H9 (cell line): ENCODE data around the gene ZNF345. TPM values are rescaled to one million over a fixed set of nuclear protein-coding genes. Genes with fewer than 3 reads are reported as not detected.

Experiments
- DNase-seq: peaks from one replicate; pipeline ENCODE4 v3.0.0-alpha.2; 2017
- H2AFZ ChIP-seq: one replicate; pipeline ENCODE4 v1.6.1; 2013; ENCODE audit warnings: mild to moderate bottlenecking, low read length, control low read depth, moderate library complexity
- H2AK5ac ChIP-seq: 2 replicates; pipeline ENCODE4 v1.6.1; 2013; ENCODE audit warnings: low read length, control low read depth, mixed read lengths; ENCODE audit not compliant: insufficient read length
- H2BK120ac ChIP-seq: one replicate; pipeline ENCODE4 v1.6.1; 2013; ENCODE audit warnings: low read depth, mild to moderate bottlenecking, low read length, control low read depth, inconsistent platforms; ENCODE audit not compliant: poor library complexity, severe bottlenecking
- H2BK12ac ChIP-seq: 2 replicates; pipeline ENCODE4 v1.6.1; 2013; ENCODE audit warnings: low read length, control low read depth, mixed read lengths, low read depth; ENCODE audit not compliant: insufficient read length
- H2BK15ac ChIP-seq: 2 replicates; pipeline ENCODE4 v1.6.1; 2013; ENCODE audit warnings: low read depth, low read length, control low read depth
- H2BK20ac ChIP-seq: one replicate; pipeline ENCODE4 v1.6.1; 2013; ENCODE audit warnings: low read depth, mild to moderate bottlenecking, low read length, control low read depth, inconsistent platforms; ENCODE audit not compliant: poor library complexity, severe bottlenecking
- H2BK5ac ChIP-seq: 2 replicates; pipeline ENCODE4 v1.6.1; 2013; ENCODE audit warnings: low read length, control low read depth, mixed read lengths; ENCODE audit not compliant: insufficient read length
- H3K14ac ChIP-seq: 2 replicates; pipeline ENCODE4 v1.6.1; 2013; ENCODE audit warnings: low read length, control low read depth; ENCODE audit not compliant: insufficient read depth
- H3K18ac ChIP-seq: 2 replicates; pipeline ENCODE4 v1.6.1; 2013; ENCODE audit warnings: low read depth, mild to moderate bottlenecking, mixed read lengths, low read length, control low read depth; ENCODE audit not compliant: insufficient read length
- H3K23ac ChIP-seq: 2 replicates; pipeline ENCODE4 v1.6.1; 2013; ENCODE audit warnings: low read length, control low read depth, mixed read lengths, low read depth; ENCODE audit not compliant: insufficient read length
- H3K23me2 ChIP-seq: 2 replicates; pipeline ENCODE4 v1.6.1; 2013; ENCODE audit warnings: low read depth, mild to moderate bottlenecking, mixed read lengths, low read length, control low read depth; ENCODE audit not compliant: insufficient read length, poor library complexity, severe bottlenecking
- H3K27ac ChIP-seq: 2 replicates; pipeline ENCODE4 v1.5.1; 2013; ENCODE audit warnings: low read length, control low read depth, mixed read lengths, low read depth; ENCODE audit not compliant: insufficient read length
- H3K27me3 ChIP-seq: 2 replicates; pipeline ENCODE4 v1.6.1; 2013; ENCODE audit warnings: low read length, control low read depth, inconsistent platforms; ENCODE audit not compliant: insufficient read depth
- H3K4ac ChIP-seq: 2 replicates; pipeline ENCODE4 v1.6.1; 2013; ENCODE audit warnings: low read depth, mild to moderate bottlenecking, control low read depth, inconsistent platforms, low read length, moderate library complexity
- H3K4me1 ChIP-seq: 2 replicates; pipeline ENCODE4 v1.6.1; 2013; ENCODE audit warnings: low read length, control low read depth, inconsistent platforms; ENCODE audit not compliant: insufficient read depth
- H3K4me2 ChIP-seq: 2 replicates; pipeline ENCODE4 v1.6.1; 2013; ENCODE audit warnings: low read length, control low read depth, mixed read lengths; ENCODE audit not compliant: insufficient read length, insufficient read depth
- H3K56ac ChIP-seq: 2 replicates; pipeline ENCODE4 v1.6.1; 2013; ENCODE audit warnings: low read depth, mild to moderate bottlenecking, mixed read lengths, low read length, control low read depth; ENCODE audit not compliant: insufficient read length
- H3K79me1 ChIP-seq: 2 replicates; pipeline ENCODE4 v1.6.1; 2013; ENCODE audit warnings: low read depth, mild to moderate bottlenecking, moderate library complexity, low read length, control low read depth, inconsistent platforms; ENCODE audit not compliant: insufficient read depth, poor library complexity, severe bottlenecking
- H3K79me2 ChIP-seq: 2 replicates; pipeline ENCODE4 v1.6.1; 2013; ENCODE audit warnings: low read length, control low read depth, inconsistent platforms; ENCODE audit not compliant: insufficient read depth
- H3K9ac ChIP-seq: 2 replicates; pipeline ENCODE4 v1.6.1; 2013; ENCODE audit warnings: low read length, control low read depth, mixed read lengths; ENCODE audit not compliant: insufficient read length; ENCODE audit errors: extremely low read depth
- H3K9me3 ChIP-seq: one replicate; pipeline ENCODE4 v1.6.1; 2013; ENCODE audit warnings: low read depth, low read length, inconsistent platforms; ENCODE audit not compliant: control insufficient read depth
- H3T11ph ChIP-seq: one replicate; pipeline ENCODE4 v1.6.1; 2013; ENCODE audit warnings: mild to moderate bottlenecking, low read length, control low read depth, inconsistent platforms
- H4K20me1 ChIP-seq: one replicate; pipeline ENCODE4 v1.6.1; 2013; ENCODE audit not compliant: control insufficient read depth, insufficient read length, insufficient read depth
- H4K5ac ChIP-seq: 2 replicates; pipeline ENCODE4 v1.6.1; 2013; ENCODE audit warnings: low read depth, mild to moderate bottlenecking, mixed read lengths, low read length, control low read depth; ENCODE audit not compliant: insufficient read length
- H4K8ac ChIP-seq: replicated peaks from 2 replicates; pipeline ENCODE4 v1.6.1; 2013; ENCODE audit warnings: low read length, control low read depth, mixed read lengths, low read depth; ENCODE audit not compliant: insufficient read length
- H4K91ac ChIP-seq: 2 replicates; pipeline ENCODE4 v1.6.1; 2013; ENCODE audit warnings: low read depth, mild to moderate bottlenecking, moderate library complexity, mixed read lengths, low read length, control low read depth; ENCODE audit not compliant: insufficient read length
- H3K27ac Mint-ChIP-seq, 3 experiments: 2 replicates in 2 of 3; 3 replicates in 1 of 3; pipeline ENCODE4 v1.8.0; 2020 to 2021; ENCODE audit warnings: mixed read lengths in 3 of 3, mild to moderate bottlenecking in 1 of 3, moderate library complexity in 1 of 3
- H3K27me3 Mint-ChIP-seq: 2 replicates; pipeline ENCODE4 v1.8.0; 2021; ENCODE audit warnings: low read depth, mild to moderate bottlenecking, moderate library complexity, mixed read lengths
- H3K36me3 Mint-ChIP-seq, 3 experiments: 2 replicates in 2 of 3; 3 replicates in 1 of 3; pipeline ENCODE4 v1.8.0; 2020 to 2021; ENCODE audit warnings: low read depth in 3 of 3, mixed read lengths in 3 of 3; ENCODE audit not compliant: insufficient read depth in 1 of 3
- H3K4me1 Mint-ChIP-seq, 2 experiments: 2 replicates each; pipeline ENCODE4 v1.8.0; 2020; ENCODE audit warnings: mixed read lengths in 2 of 2
- H3K4me3 Mint-ChIP-seq, 2 experiments: 2 replicates in 1 of 2; 3 replicates in 1 of 2; pipeline ENCODE4 v1.8.0; 2020 to 2021; ENCODE audit warnings: mild to moderate bottlenecking in 2 of 2, mixed read lengths in 2 of 2, moderate library complexity in 1 of 2
- H3K9me3 Mint-ChIP-seq, 2 experiments: 2 replicates in 1 of 2; 3 replicates in 1 of 2; pipeline ENCODE4 v1.8.0; 2020; ENCODE audit warnings: mild to moderate bottlenecking in 2 of 2, mixed read lengths in 2 of 2, moderate library complexity in 1 of 2
- CTCF ChIP-seq: fragments of 200-600 bp; sonication (generic); conservative IDR thresholded peaks from 3 replicates; pipeline ENCODE4 v1.8.0; 2021; ENCODE audit warnings: antibody characterized with exemption, mild to moderate bottlenecking
- total RNA-seq: library from RNA; stranded (reverse); gene quantifications from 2 replicates; pipeline ENCODE4 v1.2.1, GENCODE V29; 2021

ZNF345 gene
- total RNA-seq, 1 experiment from 2014 or later, result 6.0 TPM

- Mint-ChIP-seq H3K9me3 (peaks cover 71 to 81% of the 10 kb centered on the region in 2 experiments), H3K27me3 (no peaks in the 10 kb centered on the region), H3K4me3 (no peak overlapping the region), H3K36me3 (peaks cover 19 to 55% (median 51%) of the 10 kb centered on the region in 3 experiments), H3K4me1 (no peaks in the 10 kb centered on the region), H3K27ac (no peak overlapping the region)
- Histone ChIP-seq H3K27me3 (no peaks in the 10 kb centered on the region), H3K27ac (no peak overlapping the region), H3K18ac (no peak overlapping the region), H3K4me2 (no peak overlapping the region), H2AFZ (no peak overlapping the region), H3K4ac (no peak overlapping the region), H2BK120ac (no peak overlapping the region), H2BK5ac (no peak overlapping the region), H4K91ac (no peak overlapping the region), H3K4me1 (no peaks in the 10 kb centered on the region), H2BK12ac (no peak overlapping the region), H3K79me1 (no peaks in the 10 kb centered on the region), H4K20me1 (no peaks in the 10 kb centered on the region), H2BK20ac (no peak overlapping the region), H3K79me2 (no peaks in the 10 kb centered on the region; the same call in 1 of the 2 replicates), H3T11ph (no peak overlapping the region), H3K23me2 (no peaks in the 10 kb centered on the region), H4K8ac (no peak overlapping the region), H4K5ac (no peak overlapping the region), H3K9ac (no peak overlapping the region), H2AK5ac (no peak overlapping the region), H3K9me3 (peaks cover 8% of the 10 kb centered on the region), H3K56ac (no peak overlapping the region), H3K14ac (no peak overlapping the region), H2BK15ac (no peak overlapping the region), H3K23ac (no peak overlapping the region)
- DNase-seq, result no peak
- no peak for TF ChIP-seq CTCF
Observed at GRCh38 chr19:36807029-36807428, 43.6 kb upstream of the ZNF345 start.
